GM21576 (cell line): ENCODE data around the gene HSCB.
"Not testable (repeated sequence)": the region's sequence is repeated elsewhere in the genome, so short reads cannot be mapped to it uniquely, and the experiment has no call there.

Source experiments
- ATAC-seq: cut with Tn5 transposase; IDR thresholded peaks from one replicate; pipeline ENCODE4 v1.9.1; 2021; ENCODE audit warnings: mild to moderate bottlenecking, moderate library complexity; ENCODE audit not compliant: unreplicated experiment

HSCB gene

GRCh38 chr22:28737701-28738100 is 4.1 kb upstream of the HSCB start:
- ATAC-seq = no peak

GRCh38 chr22:28738876-28739275 is 3.0 kb upstream of the HSCB start:
- ATAC-seq = not testable (repeated sequence)

GRCh38 chr22:28741200-28741784 is 547 bp upstream of the HSCB start:
- no peak for ATAC-seq

- ATAC-seq = no peak
Measured at GRCh38 chr22:28742562-28742962, 723 bp downstream of the HSCB start.

- no peak for ATAC-seq
Measured at GRCh38 chr22:28743852-28744251, 2.0 kb downstream of the HSCB start.

- no peak for ATAC-seq
Measured at GRCh38 chr22:28750471-28750881, 8.6 kb downstream of the HSCB start.

- not testable (repeated sequence) for ATAC-seq
Measured at GRCh38 chr22:28754512-28754911, 12.7 kb downstream of the HSCB start.

- ATAC-seq = no peak
Measured at GRCh38 chr22:28759861-28760560, 18.2 kb downstream of the HSCB start.

GRCh38 chr22:28761449-28761755 is 19.6 kb downstream of the HSCB start:
- no peak for ATAC-seq

GRCh38 chr22:28762000-28762399 is 20.2 kb downstream of the HSCB start:
- ATAC-seq = not testable (repeated sequence)

GRCh38 chr22:28766628-28767027 is 24.8 kb downstream of the HSCB start:
- no peak for ATAC-seq

GRCh38 chr22:28768701-28769393 is 27.0 kb downstream of the HSCB start:
- ATAC-seq = no peak

- ATAC-seq = no peak
Measured at GRCh38 chr22:28769394-28770085, 27.7 kb downstream of the HSCB start.

GRCh38 chr22:28771195-28771791 is 29.5 kb downstream of the HSCB start:
- no peak for ATAC-seq

- peak; percentile 78 for ATAC-seq
Measured at GRCh38 chr22:28772633-28773460, 31.0 kb downstream of the HSCB start, which contains the start of gene CCDC117. TSS of gene CCDC117 (plus strand) at chr22:28772695. CDS start at chr22:28772850, 155 bp downstream.

GRCh38 chr22:28773461-28773867 is 31.6 kb downstream of the HSCB start:
- ATAC-seq = peak; percentile 23

- ATAC-seq = no peak
Measured at GRCh38 chr22:28774378-28774777, 32.5 kb downstream of the HSCB start.

- ATAC-seq = no peak
Measured at GRCh38 chr22:28779833-28780232, 38.0 kb downstream of the HSCB start.

GRCh38 chr22:28780296-28780695 is 38.5 kb downstream of the HSCB start:
- no peak for ATAC-seq
